Effector CD8-positive, alpha-beta T cell (primary cell): ENCODE measurements around the gene EPHB1.

ENCODE experiments used
- DNase-seq: peaks from one replicate; lab custom pipeline; 2025; lab: John Stamatoyannopoulos, UW
- total RNA-seq, 4 experiments: gene quantifications; one replicate each; lab custom pipeline; 2026; lab: John Stamatoyannopoulos, UW

Gene EPHB1
- total RNA-seq = 0 to 0.18 (median 0) reads per million in 4 experiments

DNA sequence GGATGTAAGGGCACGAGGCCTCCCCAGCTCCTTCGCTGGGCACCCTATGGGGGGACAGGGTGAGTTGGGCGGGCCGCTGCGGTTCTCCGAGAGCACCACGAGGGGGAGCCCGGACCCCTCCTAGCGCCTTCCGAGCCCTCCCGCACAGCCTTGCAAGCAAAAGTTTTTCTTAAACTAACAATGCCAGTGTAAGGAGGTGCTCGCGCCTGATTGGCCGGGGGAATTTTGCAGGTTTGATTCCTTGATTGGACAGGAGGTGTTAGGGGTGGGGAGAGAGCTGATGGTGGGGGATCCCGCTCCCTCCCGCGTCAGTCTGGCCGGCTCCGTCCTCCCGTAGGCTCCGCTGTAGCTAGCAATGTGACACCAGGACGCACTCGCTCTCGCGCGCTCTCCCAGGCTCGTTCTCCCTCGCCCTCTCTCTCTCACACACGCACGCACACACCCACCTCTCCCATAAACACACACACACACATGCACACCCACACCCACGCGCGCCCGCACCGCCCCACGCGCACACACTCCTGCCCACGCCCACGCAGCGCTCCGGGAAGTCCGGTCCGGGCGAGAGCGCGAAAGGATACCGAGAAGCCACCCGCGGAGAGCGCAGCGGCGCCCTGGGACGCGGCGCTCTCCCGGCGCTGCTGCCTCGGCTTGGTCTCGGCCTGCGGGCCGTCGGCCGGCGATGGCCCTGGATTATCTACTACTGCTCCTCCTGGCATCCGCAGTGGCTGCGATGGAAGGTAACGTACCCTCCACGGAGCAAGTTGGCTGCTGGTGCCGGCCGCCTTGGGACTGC lies at the start of gene EPHB1:
Gene EPHB1, plus strand, starts transcription at position 311 of the 796 bp plus-strand sequence.
- DNase-seq = peak; percentile 2

DNA sequence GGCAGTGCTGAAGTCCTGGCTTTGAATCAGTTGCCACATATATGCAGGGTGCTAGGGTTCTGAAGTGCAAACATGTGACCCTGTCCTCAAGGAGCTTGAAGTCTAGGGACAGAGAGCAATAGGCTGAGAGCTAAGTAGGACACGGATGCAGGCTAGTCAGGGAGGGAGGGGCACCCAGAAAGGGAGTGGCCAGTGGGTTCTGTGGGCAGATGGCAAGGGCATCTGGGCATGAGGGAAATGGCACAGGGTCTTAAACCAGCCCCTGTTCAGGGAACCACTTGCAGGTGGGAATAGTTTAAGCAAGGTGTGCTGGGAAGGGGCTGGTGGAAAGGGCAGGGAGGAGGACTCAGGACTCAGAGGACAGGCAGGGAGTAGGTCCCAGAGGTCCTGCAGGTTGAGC lies 46.4 kb upstream of the EPHB1 start:
- DNase-seq = no peak

DNA sequence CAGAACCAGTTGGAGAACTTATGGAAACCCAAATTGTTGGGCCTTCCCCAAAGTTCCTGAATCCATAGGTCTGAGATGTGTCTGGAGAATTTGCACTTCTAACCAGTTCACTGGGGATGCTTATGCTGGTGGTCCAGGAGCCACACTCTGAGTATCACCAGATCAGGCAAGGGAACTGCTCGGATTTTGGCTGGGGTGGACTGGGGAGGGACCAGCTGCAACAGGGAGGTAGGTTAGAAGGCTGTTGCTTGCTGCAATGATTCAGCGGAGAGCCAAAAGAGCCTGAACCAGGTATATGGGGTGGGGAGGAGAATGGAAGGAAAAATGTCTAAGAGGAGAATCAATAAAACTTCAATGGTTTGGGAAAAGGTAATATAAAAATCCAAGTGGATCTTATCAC lies 45.9 kb upstream of the EPHB1 start:
- DNase-seq = no peak

DNA sequence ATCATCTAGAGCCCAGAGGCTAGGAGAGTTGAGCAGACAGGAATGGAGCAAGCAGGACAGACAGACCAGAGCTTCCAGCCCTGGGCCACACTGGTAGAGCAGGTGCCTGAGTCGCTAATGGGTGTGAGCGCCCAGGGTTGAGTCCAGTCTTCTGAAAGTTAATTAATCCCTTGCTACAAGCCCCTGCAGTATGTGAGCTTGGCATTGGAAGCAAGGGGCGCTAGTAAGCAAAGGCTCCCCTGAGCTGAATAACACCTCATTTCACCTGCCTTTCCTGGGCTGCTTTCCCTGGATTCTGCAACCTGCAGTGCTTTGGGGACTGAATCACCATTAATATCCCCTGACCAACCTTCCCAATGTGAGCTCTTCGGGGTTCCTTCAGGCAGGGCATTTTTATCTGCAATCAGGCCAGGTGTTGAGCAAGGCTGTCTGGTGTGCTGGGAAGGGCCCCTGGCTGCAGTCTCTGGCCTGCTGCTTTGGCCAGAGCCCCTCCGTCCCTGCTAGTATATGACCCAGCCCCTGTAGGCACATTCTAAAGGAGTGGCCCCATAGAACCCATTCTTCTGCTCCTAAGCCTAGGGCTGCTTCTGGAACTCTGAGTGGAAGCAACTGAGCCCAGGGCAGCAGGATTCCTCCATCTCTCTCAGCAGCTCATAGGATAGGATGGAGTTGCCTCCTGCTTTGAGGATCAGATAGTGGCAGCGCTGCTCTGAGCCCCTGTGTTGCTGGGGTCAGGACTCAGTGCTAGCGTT lies 45.1 kb upstream of the EPHB1 start:
- no peak for DNase-seq

DNA sequence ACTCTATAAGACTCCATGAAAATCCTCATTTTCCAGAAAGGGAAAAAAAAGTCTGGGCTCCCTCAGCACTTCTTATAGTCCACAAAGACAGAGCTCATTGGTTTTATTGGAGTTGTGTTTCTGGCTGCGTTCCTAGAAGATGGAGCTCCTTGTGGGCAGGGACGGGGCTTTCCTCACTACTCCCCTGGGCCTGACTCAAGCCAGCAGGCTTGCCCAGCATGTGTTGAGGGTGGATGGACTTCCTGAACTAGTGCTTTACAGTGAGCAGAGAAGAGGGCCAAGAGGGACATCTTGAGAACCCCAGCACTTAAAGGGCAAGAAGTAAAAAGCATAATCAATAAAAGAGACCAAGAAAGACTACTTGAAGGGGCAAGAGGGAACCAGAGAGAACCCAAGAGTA lies 43.2 kb upstream of the EPHB1 start:
- no peak for DNase-seq

DNA sequence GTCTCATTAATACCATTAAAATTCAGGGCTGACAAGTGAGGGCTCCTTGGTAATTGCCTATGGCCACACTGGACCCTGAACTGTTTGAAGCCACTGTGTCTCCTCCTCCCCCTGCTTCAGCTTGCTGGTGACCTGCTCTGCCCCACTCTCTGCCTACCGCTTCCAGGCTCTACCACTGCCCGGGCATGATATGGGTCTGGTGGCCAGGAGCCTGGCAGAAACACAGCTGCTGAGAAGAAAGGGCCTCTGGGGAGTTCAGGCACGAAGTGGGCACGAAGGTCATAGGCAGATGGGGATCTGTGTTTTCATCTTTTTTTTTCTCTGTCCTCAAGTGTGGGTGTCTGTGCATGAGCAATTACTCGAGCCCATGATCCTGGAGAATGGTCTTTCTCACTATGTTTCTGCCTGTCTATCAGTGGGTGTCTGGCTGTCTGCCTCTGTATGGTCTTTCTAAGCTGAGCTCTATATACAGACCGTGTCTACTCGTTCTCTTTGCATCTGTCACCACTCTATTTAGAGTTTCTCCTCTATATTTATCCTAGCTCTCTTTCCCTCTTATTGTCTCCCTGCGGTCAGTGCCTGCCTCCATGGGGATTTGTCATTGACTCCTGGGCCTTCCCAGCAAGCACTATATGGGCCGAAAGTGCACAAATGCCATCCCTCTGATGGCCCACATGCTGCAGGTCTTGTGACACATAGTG lies 42.1 kb upstream of the EPHB1 start:
- no peak for DNase-seq

DNA sequence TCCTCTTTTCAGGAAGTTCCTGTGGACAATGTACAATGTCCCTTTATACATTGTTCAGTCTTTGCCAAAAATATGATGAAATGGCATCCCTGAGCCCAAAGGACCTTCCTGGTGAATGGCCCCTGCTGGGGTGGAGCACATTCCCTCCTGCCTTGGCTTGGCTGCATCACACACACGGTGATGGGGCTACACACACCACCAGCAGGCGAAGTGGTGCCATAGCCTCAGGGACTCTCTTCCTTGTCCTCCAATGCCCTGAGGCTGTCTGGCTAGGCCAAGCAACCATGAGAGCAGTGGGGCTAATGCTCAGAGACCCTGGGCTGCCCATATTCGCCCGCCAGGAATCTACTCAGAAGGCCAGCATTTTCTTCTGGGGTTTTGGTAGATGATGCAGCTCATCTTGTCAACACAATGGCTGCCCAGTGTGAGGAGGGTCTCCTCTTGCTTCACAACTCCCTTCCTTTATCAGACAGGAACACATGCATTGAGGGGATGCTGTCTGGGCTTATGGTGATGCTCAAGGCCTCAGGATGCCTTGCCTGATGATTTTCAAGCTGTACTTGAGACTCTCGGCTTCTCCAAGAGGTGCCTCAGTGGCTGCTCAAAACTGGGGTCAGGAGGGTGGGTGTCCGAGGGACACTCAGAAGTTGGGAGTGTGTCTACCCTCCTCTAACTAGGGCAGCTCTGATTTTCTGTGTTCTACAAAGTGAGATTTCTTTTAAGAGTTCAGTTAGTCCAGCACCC lies 40.9 kb upstream of the EPHB1 start:
- no peak for DNase-seq

DNA sequence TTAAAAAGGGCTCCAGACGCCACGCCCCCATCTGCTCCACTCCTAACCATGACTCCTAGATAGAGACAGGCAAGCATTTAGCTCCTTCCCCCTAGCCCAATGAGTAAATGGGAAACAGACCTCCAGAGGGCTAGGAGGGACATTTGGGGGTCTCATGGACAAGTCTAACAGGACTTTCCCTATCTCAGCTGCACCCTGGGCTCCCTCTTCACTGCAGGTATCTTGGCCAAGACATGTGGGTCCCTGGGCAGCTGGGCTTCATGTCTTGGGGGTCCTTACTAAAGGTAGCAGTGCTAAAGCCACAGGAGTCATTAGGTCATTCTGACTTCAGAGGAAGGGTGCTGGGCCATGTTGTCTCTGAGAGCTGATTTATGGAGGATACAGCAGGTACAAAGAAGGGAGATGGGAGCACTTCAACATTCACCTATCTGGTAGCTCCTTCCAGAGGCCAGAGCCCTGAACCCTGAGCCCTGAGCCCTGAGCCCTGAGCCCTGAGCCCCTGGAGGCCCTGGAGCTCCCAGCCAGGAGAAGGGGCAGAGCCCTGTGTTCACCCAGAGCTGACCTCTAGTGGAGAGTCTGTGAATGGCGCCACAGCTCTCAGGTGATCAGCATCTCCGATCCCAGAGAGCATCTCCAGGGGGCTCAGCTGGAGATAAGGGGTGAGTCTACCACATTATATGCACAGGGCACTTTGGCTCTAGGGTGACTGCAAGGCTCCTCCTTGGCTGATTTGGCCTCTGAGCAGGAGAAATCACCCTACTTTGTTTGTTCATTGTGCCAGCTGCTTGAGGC lies 40.1 kb upstream of the EPHB1 start:
- no peak for DNase-seq

DNA sequence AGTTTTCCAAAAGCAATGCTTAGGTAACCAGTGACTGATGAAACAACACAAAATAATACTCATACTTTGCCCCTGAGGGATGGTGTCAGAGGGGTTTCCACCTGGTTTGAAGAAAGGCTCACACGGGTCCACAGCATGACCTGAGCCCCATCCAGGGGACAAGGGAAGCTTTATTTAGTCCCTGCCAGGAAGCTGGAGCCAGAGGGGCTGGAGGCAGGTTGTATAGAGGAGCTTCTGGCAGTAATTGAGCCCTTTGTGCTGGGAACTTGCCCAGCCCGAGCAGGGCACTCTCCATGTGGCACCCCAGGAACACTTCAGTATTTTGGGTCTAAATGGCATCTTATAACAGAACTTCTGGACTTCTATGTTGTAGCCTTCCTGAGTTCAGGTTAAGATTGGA lies 39.2 kb upstream of the EPHB1 start:
- DNase-seq = no peak

DNA sequence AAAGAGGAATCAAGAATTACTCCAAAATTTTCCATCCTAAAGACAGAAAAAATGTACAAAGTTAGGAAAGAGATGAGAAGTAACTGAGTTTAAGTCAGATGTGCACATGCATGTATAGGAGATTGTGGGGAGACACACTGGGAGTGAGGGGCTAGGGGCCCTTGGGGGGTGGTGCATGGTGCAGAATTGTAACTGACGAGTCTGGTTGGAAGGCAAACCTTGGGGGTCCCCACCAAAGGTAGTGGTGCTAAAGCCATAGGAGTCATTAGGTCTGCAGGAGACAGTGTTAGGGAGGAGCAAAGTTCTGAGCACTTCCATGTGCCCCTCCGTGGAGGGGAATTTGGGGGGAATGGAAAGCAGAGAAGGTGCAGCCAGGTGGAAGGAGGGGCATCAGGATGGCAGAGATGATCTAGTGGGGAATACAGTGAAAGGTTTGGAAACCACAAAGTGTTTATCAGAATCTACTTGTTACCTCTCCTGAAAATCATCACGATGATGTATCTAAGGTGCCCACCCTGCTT lies 37.5 kb upstream of the EPHB1 start:
- DNase-seq = no peak

DNA sequence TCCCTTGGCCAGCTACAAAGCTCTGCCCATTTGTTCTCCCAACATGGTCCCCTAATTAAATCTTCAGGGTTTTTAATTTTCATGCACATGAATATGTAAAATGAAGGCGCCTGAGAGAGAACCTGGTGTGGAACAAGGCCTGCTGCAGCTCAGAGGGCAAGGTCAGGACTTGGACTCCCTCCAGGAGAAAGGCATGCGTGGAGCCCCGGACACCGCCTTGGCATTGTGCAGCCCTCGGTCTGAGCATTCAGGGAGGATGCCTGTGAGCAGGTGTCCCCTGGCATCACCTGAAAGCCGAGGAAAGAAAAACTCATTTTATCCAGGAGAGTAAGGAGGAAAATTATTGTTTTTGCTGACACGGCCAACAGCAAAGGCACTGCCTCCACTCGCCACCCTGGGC lies 33.8 kb upstream of the EPHB1 start:
- no peak for DNase-seq

DNA sequence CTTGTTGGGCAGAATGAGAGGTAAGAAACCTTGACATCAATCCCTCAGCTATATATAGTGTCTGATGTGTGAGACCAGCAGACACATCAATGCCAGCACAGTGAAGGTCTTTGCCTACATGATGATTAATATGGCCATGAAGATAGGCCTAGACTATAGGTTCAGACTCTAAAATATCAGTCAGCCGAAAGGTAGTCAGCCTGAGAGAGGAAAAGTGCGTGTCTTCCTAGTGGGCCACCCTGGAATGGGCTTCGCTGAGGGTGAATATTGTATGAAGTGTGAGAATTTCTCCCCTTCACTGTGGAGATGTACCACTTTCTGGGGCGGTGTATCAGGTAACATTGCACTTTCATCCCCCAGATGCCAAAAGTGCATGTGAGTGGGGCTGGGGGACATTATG lies 33.0 kb upstream of the EPHB1 start:
- DNase-seq = no peak

DNA sequence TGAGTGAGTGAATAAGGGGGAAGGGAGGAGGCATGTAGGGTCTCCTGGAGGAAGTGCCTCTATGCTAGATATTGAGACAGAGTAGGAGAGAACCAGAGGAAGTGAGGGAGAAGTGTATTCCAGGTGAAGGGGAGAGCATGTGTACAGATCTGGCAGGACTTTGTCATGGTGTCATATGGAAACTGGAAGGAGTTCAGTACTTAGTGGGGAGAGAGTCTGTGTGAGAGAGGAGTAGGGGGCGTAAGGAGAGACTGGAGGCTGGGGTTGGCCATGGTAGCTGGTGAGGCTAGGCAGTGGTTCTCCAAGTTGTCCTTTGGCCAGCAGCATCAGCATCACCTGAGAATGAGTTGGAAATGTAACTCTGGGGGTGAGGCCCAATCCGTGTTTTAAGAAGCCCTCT lies 29.6 kb upstream of the EPHB1 start:
- no peak for DNase-seq

DNA sequence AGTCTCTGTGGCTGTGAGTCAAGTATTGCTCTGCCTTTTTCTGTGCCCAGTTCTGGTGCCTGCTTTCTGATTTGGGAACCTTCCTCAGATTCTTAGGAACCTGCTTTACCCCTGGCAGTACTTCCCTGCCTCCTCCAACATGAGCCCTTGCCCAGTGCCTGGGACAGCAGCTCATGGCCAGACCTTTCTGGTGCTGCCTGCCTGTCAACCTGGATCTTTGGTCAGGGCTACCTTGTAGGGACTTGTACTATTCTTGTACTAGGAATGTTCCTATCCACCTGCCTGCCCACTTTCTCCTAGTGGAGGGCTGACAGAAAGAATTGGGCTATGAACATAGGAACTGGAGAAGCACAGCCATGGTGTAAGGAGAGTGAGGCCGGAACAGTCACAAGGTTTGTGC lies 28.8 kb upstream of the EPHB1 start:
- DNase-seq = no peak

DNA sequence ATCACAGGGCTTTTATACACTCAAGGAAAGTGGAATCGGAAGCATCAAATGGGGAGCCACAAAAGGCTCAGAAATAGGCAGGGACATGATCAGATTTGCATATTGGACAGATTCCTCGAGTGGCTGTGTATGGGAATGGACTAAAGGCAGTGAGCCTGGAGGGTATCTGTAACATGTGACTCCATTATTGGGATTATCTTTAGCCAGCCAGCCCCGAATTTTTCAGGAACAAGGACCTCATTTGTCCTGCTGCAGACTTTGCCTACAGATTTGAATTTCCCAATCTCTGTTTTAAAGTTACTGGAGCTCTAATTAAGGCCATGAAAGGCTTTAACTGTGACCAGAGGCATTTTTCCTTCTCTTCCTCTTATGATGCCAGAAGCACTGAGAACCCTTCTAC lies 26.9 kb upstream of the EPHB1 start:
- no peak for DNase-seq

DNA sequence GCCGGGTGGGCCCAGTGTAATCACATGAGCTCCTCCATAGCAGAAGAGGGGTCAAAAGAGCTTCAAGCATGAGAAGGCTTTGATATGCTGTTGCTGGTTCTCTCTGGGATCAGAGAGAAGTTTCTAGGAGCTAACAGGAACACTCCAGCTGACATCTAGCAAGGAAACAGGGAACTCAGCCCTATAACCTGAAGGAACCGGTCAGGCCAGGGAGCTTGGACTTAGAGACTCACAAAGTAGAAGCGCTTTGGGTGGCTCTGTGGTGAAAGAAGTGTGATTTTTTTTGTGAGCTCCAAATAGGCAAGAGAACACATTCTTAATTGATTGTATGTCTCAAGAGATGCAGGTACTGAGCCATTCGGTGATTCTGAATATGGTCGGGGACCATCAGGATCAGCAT lies 26.2 kb upstream of the EPHB1 start:
- DNase-seq = no peak

DNA sequence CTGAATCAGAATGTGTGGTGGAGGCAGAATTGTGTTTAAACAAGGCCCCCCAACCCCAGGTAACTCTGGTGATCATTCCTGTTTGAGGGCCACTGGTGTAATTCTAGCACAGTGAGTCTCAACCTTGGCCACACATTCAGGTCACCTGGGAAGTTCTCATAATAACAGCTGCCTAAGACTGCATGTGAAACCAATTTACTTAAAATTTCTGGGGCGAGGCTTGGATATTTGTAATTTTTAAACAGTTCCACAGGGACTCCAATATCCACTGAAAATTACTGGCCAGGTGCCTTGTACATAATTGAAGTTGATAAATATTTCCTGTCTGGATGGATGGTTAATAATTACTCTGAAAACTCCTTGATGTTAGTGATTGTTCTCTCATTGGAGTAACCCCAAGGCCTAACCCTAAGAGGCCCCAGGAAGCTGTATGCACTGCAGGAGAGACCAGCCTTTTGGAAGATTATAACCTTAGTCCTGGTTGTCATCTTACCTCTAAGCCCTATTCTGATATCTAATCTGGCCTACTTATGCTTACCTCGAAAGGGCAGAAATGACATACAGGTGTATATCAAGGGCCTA lies 25.7 kb upstream of the EPHB1 start:
- DNase-seq = no peak

DNA sequence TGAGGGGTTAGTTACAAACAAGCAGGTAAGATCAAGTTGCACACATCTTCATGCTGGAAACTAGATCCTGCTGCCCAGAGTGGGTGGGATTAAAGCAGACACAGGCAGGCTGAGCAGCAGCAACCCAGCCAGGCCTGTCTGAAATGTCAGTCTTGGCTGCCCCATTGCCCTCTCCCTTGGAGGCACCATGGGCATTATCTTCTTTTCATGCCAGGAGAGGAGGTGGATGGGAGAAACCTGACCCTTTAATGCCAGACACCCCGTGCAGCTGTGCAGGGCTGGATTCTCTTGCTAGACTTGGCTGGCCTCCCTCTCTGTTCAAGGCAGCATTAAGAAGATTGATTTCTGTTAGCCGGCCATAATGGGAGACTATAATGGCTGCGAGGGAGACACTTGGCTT lies 23.0 kb upstream of the EPHB1 start:
- no peak for DNase-seq

DNA sequence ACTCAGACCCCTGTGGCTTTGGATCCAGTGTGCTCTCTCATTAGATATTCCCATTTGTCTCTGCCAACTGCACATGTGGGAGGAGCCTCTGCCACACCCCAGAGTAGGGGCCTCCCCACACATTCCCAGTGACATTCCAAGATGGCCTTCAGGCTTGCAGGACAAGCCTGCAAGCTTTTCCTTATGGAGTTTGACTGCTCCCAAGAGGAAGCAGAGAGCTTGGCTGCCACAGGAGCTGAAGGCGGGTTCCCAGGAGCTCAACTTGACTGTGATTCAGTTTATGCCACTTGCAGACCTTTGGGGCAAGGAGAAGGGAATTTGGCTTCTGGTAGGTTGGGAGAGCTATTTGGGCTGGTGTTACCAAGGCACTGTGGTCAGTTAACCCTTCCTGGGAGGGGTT lies 22.5 kb upstream of the EPHB1 start:
- DNase-seq = no peak

DNA sequence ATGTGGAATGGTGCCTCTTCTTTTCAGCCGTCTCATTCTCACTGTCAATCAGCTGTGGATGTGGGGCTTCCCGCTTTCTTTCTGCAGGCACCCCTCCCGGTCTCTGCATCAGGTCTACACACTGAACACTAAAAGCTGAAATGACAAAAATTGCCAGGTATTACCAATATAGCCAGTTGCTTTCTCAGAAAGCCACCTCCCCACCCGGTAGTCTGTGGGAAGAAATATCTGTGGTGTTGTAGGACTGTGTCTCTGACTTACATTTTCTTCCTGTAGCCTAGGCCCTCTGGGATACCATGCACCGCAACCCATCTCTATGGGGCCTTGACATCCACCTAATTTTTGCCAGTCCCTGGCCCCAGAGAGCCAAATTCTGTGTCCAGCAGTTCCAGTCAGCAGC lies 19.2 kb upstream of the EPHB1 start:
- no peak for DNase-seq

DNA sequence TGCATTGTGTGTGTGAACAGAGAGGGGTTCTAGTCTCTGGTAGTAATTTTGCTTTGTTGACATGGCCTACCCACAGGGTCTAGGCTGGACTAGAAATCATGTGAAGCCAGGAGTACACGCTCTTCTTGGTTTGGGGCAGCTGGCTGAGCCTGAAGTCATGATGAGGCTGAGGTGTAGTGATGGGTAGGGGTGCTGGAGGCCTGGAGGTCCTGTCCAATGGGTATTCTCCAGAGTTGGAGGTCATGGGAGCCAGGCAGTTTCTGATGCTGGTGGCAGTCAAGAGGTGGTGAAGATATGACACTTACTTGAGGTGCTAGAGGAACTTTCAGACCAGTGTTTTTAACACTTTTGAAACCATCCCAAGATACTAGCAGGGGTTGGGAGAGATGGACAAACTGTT lies 18.5 kb upstream of the EPHB1 start:
- no peak for DNase-seq
